Measurements from ENCODE around the gene PRDM10.

The PRDM10 gene

GRCh38 chr11:130003717-130004001 is 1.0 kb upstream of the PRDM10 start:
- H3K27ac Mint-ChIP-seq, result peak overlapping the region; percentile 99
- peaks cover 32% of the 10 kb centered on the region for H3K4me1 Mint-ChIP-seq
- peaks cover 16% of the 10 kb centered on the region for H3K36me3 Mint-ChIP-seq (ENCODE audit: low read depth)
- peaks cover 29% of the 10 kb centered on the region for H3K9me3 Mint-ChIP-seq
- no peak for TF ChIP-seq CTCF (IDR thresholded peaks at IDR 0.05)
- H3K4me3 Mint-ChIP-seq, result peak overlapping the region; percentile 92
- no peak for DNase-seq
- no peaks in the 10 kb centered on the region for H3K27me3 Mint-ChIP-seq (ENCODE audit: low read depth, poor library complexity)

- peak overlapping the region; percentile 100 for H3K27ac Mint-ChIP-seq
- peak; percentile 87 for DNase-seq
- peaks cover 38% of the 10 kb centered on the region for H3K4me1 Mint-ChIP-seq
- H3K9me3 Mint-ChIP-seq, result peaks cover 23% of the 10 kb centered on the region
- H3K27me3 Mint-ChIP-seq (ENCODE audit: low read depth, poor library complexity), result no peaks in the 10 kb centered on the region
- peaks cover 22% of the 10 kb centered on the region for H3K36me3 Mint-ChIP-seq (ENCODE audit: low read depth)
- no peak for TF ChIP-seq CTCF (IDR thresholded peaks at IDR 0.05)
- peak overlapping the region; percentile 97 for H3K4me3 Mint-ChIP-seq
Measured at GRCh38 chr11:130002846-130003716, 446 bp upstream of the PRDM10 start.

- Mint-ChIP-seq H3K4me1 (peaks cover 41% of the 10 kb centered on the region), H3K27ac (peak overlapping the region; percentile 99), H3K4me3 (peak overlapping the region; percentile 95), H3K9me3 (peaks cover 20% of the 10 kb centered on the region), H3K36me3 (ENCODE audit: low read depth) (peaks cover 33% of the 10 kb centered on the region), H3K27me3 (ENCODE audit: low read depth, poor library complexity) (no peaks in the 10 kb centered on the region)
- DNase-seq, result peak; percentile 83
- no peak for TF ChIP-seq CTCF (IDR thresholded peaks at IDR 0.05)
Measured at GRCh38 chr11:130001461-130002351, 929 bp downstream of the PRDM10 start.

GRCh38 chr11:130000552-130001176 is 2.0 kb downstream of the PRDM10 start:
- peaks cover 47% of the 10 kb centered on the region for H3K4me1 Mint-ChIP-seq
- peaks cover 24% of the 10 kb centered on the region for H3K9me3 Mint-ChIP-seq
- H3K4me3 Mint-ChIP-seq, result peak overlapping the region; percentile 95
- H3K36me3 Mint-ChIP-seq (ENCODE audit: low read depth), result peaks cover 43% of the 10 kb centered on the region
- no peaks in the 10 kb centered on the region for H3K27me3 Mint-ChIP-seq (ENCODE audit: low read depth, poor library complexity)
- H3K27ac Mint-ChIP-seq, result peak overlapping the region; percentile 99
- TF ChIP-seq CTCF (IDR thresholded peaks at IDR 0.05), result no peak
- DNase-seq, result no peak

GRCh38 chr11:129999407-129999806 is 3.2 kb downstream of the PRDM10 start:
- Mint-ChIP-seq H3K27me3 (ENCODE audit: low read depth, poor library complexity) (no peaks in the 10 kb centered on the region), H3K9me3 (peaks cover 31% of the 10 kb centered on the region), H3K4me1 (peaks cover 47% of the 10 kb centered on the region), H3K36me3 (ENCODE audit: low read depth) (peaks cover 53% of the 10 kb centered on the region), H3K27ac (peak overlapping the region; percentile 43), H3K4me3 (no peak overlapping the region)
- no peak for DNase-seq
- no peak for TF ChIP-seq CTCF (IDR thresholded peaks at IDR 0.05)
